H1 (cell line): ENCODE results near the gene SLC34A1. TPM values are rescaled to one million over a fixed set of nuclear protein-coding genes. Genes with fewer than 3 reads are reported as not detected.

Experiments
- ATF3 ChIP-seq: IDR thresholded peaks from 2 replicates; pipeline ENCODE4 v1.6.1; 2011; ENCODE audit warnings: low read depth, mild to moderate bottlenecking, low read length; ENCODE audit not compliant: insufficient read depth
- CREB1 ChIP-seq: IDR thresholded peaks from 2 replicates; pipeline ENCODE4 v1.6.1; 2012; ENCODE audit warnings: inconsistent platforms
- CTCF ChIP-seq, 3 experiments: IDR thresholded peaks; 1 replicate in 2 of 3; 2 replicates in 1 of 3; pipeline versions ENCODE4 v1.5.1 to v1.6.1; 2011; ENCODE audit warnings: low read length in 3 of 3, mild to moderate bottlenecking in 3 of 3, inconsistent platforms in 2 of 3, low read depth in 1 of 3, moderate library complexity in 1 of 3; ENCODE audit not compliant: insufficient read depth in 1 of 3; ENCODE audit errors: control extremely low read depth in 1 of 3
- GABPA ChIP-seq: IDR thresholded peaks from 2 replicates; pipeline ENCODE4 v1.6.1; 2011; ENCODE audit warnings: mild to moderate bottlenecking, low read length, moderate library complexity, borderline replicate concordance; ENCODE audit not compliant: insufficient read depth
- KDM1A ChIP-seq: fragments of 200-600, 300-600 bp; sonication (generic); IDR thresholded peaks from 2 replicates; pipeline ENCODE4 v1.7.1; 2016; ENCODE audit warnings: mild to moderate bottlenecking, low read length, borderline replicate concordance
- PHF8 ChIP-seq: fragments of 200-600 bp; sonication (generic); conservative IDR thresholded peaks from 2 replicates; pipeline ENCODE4 v1.7.1; 2012; ENCODE audit warnings: low read depth, mild to moderate bottlenecking, inconsistent platforms, low read length, moderate library complexity
- SAP30 ChIP-seq: fragments of 300-600 bp; sonication (generic); IDR thresholded peaks from 2 replicates; pipeline ENCODE4 v1.7.1; 2012; ENCODE audit warnings: low read length, moderate library complexity, mild to moderate bottlenecking, inconsistent platforms; ENCODE audit not compliant: insufficient read depth, insufficient replicate concordance
- SP2 ChIP-seq: IDR thresholded peaks from 2 replicates; pipeline ENCODE4 v1.6.1; 2012; ENCODE audit warnings: mild to moderate bottlenecking, low read length, inconsistent platforms
- SUZ12 ChIP-seq: fragments of 200-600 bp; sonication (generic); IDR thresholded peaks from 2 replicates; pipeline ENCODE4 v1.6.1; 2012; ENCODE audit warnings: mild to moderate bottlenecking, inconsistent platforms, low read length, moderate library complexity, mixed read lengths
- polyA plus RNA-seq, 7 experiments: library from polyadenylated mRNA; depleted of rRNA in 3 of 7; stranded (reverse) in 5 of 7; unstranded in 2 of 7; fragments of >200 nt in 5 of 7; fragments of 200-250 nt in 2 of 7; gene quantifications; 1 replicate in 5 of 7; 2 replicates in 1 of 7; 4 replicates in 1 of 7; pipeline versions ENCODE4 v1.2.1 to v1.2.3, GENCODE V29; 2011 to 2013; ENCODE audit warnings: missing spikeins in 2 of 7, mixed read lengths in 2 of 7
- total RNA-seq: library from RNA; stranded (reverse); fragmentation: NEBNext Ultra II Directional; extraction: Animal tissue kit (Norgen Biotek cat#: 25700); gene quantifications from 2 replicates; pipeline ENCODE4 v1.2.1, GENCODE V29; 2021

SLC34A1 gene
- total and polyA plus RNA-seq, 2 of the 8 experiments (the other 6 are each of a cell fraction or from before 2014, with no cell fraction given), result not detected

DNA sequence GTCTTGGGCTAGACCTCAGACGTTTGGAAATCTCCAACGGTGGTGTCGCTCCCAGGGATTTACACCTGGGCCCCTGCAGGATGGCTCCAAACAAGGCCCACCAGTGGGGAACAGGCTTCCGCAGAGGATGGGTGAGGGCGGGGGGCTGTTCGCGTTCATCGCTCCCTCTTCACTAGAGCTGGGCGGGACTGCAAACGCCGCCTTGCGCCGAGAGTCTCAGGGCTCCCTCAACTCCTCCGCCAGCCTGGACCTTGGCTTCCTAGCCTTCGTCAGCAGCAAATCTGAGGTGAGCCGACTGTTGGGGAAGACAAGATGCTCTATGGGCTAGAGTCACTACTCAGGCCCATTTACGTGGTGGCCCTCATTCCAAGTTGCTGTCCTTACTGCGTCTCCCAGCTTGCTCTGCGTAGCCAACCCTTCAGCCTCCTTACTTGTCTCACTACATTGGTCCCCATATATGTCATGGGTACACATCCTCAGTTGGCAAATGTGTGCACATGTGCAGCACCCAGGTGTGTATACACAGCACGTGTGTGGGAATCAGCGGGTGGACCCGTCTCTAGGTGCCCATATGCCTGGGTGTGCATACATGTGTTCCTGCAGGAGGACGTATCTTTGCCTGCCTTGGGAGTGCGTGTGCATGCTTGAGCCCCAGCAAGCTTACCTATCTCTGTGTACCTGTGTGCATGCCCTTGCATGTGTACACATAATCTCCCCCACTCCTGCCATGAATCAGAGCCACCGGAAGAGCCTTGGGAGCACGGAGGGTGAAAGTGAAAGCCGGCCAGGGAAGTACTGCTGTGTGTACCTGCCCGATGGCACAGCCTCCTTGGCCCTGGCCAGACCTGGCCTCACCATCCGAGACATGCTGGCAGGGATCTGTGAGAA lies 16.0 kb upstream of the SLC34A1 start (continued):
- TF ChIP-seq CTCF (IDR thresholded peaks at IDR 0.05; ENCODE audit: control extremely low read depth in 1 of 3, insufficient read depth in 1 of 3, low read depth in 1 of 3, low read length in 3 of 3), result no peak
- no peak for TF ChIP-seq PHF8
- no peak for TF ChIP-seq SAP30
- no peak for TF ChIP-seq SP2
- TF ChIP-seq SUZ12, result no peak
- TF ChIP-seq CREB1, result no peak
- no peak for TF ChIP-seq KDM1A
- no peak for TF ChIP-seq GABPA
- no peak for TF ChIP-seq ATF3
